GM18502 (cell line): ENCODE measurements around the gene MYADML2.

Experiments used
- ATAC-seq: cut with Tn5 transposase; IDR thresholded peaks from one replicate; pipeline ENCODE4 v1.9.1; 2021; ENCODE audit warnings: mild to moderate bottlenecking; ENCODE audit not compliant: unreplicated experiment, poor library complexity

MYADML2 gene

DNA sequence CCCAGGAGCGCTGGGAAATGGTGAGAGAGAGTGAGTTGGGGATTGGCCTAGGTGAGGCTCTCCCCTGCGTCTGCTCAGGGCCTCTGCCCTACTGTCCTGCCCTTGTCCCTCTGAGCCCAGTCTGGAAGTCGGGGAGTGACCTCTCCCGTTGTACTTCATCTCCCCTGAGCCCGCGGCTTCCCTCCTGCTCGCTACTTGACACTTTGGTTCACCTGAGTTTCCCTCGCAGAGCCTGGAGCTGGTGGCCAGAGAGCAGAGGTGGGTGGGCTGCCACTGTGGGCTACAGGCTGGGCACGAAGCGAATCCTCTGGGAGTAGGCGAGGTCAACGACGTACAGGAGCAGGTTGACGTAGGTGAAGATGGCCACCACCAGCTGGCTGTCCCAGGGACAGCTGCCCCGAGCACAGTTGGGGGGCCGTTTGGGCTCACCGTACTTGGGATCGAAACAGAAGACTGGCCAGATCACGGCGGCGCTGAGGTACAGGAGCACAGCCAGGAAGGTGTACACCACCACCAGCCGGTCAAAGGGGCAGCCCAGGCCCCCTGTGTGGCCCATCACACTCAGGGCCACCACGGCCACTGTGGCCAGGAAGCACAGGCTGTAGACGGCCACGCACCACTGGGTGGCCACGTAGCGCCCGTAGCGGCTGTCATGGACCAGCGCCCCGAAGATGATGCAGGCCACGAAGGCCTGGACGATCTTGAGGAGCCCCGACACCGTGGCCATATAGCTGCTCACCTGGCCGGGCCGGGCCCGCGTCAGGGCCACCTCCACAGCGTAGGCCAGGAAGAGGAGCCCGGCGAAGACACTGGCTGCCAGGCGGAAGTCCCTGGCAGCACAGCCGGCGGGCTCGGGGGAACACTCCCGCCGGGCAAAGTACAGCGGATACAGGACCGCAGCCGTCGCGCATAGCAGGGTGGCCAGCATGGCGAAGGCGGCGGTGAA, 6.2 kb downstream of the MYADML2 start:
- ATAC-seq: no peak

DNA sequence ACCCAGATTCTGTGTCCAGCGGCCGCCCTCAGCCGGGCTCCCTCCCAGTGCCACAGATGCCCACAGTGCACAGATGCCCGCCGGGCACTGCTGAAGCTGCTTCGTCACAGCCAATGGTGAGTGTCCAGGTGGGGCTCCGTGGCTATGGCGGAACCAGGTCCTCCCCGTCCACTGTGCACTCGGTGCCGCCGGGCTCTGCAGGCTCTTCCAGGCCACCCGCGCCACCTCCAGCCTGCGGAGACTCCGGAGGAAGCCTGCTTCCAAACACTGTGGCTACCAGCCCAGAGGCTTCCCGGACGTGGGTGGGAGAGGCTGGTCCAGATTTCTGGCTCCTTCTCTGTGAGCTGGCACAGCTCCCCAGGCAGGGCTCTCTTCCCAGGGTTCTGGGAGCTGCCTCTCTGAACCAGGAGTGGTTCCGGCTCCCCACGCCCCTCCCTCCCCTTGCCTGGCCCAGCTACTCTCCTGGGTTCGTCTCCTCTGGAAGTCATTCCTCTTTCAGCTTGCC, 7.1 kb downstream of the MYADML2 start:
- no peak for ATAC-seq

DNA sequence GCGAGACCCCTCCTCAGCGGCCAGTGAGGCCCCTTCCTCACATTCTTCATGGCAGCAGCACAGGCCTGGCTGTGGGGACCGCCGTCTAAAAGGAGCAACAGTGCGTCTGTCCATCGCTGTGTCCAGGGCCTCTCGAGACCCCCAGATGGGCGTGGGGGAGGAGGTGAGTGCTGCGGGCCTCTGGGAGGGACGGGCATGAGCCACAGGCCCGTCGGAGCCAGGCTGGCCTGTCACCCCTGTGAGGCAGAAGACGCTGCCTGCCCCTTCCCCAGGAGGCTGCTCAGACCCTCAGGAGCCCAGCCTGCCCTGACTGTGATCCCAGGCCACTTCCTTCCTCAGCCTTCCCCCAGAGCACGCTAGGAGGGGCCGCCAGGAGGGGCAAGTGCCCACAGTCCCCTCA, 7.8 kb downstream of the MYADML2 start:
- no peak for ATAC-seq

- no peak for ATAC-seq
These were observed 11.3 kb downstream of the MYADML2 start for GRCh38 chr17:81935709-81936084.

- ATAC-seq: no peak
These were observed 12.0 kb downstream of the MYADML2 start for GRCh38 chr17:81934850-81935708.

- ATAC-seq: no peak
These were observed 12.8 kb downstream of the MYADML2 start for GRCh38 chr17:81934098-81934757.

DNA sequence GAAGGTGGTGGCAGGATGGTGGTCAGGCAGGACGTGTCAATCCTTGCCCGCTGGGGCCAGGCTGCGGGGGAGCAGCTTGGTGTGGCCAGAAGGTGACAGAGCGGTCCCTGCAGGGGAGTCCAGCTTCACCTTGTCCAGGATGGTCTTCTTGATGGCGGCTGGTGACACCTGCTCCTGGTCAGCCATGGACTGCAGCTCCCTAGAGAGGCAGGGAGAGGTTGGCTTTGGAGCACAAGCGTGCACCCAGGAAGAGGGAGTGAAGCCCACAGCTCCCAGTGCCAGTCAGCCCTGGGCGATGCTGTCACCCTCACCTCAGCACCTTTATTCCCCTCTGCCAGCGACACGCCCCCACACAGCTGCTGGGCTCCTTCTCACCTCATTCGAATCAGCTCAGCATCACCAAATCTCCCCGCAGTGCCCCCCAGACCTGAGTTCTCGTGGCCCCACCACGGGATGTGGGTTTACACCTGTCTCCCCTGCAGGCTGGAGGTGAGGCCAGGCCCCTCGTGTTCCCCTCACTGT, 13.8 kb downstream of the MYADML2 start:
- ATAC-seq: no peak

DNA sequence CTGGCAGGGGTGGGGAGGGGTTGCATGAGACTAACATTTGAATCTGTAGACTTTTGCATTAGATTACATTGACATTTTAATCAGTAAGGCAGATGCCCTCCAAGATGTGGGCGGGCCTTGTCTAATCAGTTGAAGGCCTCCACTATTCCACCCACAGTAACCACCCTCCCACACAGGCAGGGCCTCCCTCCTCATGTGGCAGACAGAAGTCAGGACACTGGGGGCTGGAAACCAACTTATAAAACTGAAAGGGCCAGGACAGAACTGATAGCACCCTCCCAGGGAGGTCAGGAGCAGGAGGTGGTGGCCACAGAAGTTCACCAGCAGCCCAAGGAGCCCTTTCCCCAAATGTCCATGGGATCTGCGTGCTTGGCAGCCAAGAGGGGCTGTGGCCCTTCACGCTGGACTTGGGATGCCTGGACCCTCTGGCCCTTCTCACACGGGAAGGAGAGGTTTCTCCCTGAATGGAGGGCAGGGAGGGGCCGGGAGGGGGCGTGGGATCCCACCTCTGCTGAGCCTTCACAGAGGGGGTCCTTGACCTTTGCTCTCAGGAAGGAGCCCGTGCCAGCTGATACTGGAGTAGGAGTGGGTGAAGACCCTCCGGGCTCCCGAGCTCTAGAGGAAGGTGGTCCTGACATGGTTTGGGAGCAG, 14.6 kb downstream of the MYADML2 start:
- ATAC-seq: no peak

DNA sequence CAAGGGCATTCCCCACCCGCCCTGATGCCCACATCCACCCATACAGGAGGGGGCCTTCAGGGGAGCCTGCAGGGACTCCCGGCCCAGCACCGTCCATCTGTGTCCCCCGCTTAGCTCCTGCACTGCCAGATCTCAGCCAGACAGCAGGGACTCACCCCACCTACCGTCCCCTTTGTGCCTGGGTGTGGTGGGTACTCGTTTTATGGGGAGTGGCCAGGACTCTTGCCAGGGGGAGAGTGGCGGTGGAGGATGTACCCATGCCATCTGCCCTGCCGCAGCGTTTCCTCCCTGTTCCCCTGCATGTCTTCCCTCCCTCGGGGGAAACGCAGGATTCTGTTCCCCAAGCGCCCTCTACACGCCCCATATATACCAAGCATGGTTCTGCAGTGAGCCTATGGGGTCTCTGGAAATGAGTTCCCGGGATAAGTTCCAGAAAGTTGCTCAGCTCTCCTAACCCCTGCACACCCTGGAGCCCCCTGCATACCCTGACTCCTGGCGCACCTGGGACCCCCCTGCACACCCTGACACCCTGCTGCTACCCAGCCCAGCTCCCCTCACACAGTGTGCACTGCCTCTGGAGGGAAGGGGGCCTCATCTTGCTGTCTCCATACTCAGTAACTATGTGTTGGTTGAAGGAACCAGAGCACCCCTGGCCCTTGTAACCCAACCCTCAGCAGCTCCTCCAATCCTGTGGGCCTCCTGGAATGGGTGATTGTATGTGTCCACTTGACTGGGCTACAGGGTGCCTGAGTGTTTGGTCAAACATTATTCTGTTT, 15.3 kb downstream of the MYADML2 start:
- no peak for ATAC-seq

GRCh38 chr17:81931189-81931556, 15.9 kb downstream of the MYADML2 start:
- ATAC-seq: no peak

DNA sequence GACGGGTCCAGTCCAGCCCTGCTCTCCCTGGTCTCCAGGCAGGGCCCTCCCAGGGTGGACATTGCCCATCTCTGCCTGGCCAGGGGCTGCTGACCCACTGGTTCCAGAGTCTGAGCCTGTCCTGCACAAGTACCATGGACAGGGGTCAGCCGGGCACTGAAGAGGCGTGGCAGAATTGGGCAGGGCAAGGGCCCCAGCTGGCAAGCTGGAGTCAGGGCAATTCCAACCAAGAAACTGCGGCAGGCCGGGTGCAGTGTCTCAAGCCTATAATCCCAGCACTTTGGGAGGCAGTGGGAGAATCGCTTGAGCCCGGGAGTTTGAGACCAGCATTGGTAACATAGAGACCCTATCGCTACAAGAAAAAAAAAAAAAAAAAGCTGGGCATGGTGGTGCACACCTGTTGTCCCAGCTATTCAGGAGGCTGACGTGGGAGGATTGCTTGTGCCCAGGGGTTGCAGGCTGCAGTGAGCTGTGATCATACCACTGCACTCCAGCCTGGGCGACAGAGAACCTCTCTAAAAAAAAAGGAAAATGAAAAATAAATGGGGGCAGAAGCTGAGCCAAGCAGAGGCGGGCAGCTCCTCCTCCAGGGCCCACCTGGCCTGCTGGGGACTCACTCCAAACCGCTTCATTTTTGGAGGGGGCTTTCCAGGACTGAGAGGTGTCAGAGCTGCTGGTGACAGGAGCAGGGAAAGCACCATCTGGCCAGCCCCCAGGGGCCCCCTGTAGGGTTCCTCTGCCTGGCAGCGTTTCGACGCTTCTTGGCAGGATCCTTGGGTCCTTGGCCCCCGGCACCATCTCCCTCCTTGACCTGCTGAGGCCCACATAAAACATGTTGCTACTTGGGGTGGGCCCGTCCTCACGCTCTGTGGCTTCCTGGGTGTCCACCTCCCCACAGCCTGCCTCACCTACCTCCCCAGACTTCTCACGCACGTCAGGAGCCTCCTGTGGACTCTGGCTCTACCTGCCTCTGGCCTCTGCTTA, 16.6 kb downstream of the MYADML2 start:
- ATAC-seq: no peak

GRCh38 chr17:81929253-81930141, 17.5 kb downstream of the MYADML2 start:
- ATAC-seq: no peak

- ATAC-seq: no peak
These were observed 18.3 kb downstream of the MYADML2 start for GRCh38 chr17:81928544-81929252.

- ATAC-seq: peak; percentile 58
These were observed 19.1 kb downstream of the MYADML2 start, which contains the start of gene MAFG for GRCh38 chr17:81927653-81928543. Gene MAFG, minus strand, starts transcription at chr17:81927735. Its CDS starts 4,550 bp downstream, at chr17:81923185.

DNA sequence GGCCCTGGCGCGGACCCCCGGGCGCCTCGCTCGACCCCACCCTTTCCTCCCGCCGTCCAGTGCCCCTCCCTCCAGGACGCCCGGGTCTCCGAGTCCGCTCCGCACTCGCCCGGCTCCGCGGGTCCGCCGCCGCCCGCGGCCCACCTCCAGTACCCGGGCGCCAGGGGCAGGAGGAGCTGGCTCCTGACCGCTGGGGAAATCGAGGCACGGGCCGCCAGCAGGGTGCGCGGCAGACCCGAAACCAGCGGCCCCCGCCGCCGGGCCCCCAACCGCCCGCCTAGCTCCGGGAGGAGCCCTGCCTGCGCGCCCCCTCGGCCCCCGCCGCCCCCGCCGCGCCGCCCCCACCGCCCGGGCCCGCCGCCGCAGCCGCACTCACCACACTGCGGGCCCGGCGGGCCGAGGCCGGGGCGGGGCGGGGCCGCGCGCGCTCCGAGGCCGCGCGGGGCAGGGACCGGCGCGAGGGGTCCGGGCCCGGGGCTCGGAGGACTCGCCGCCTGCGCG, 19.8 kb downstream of the MYADML2 start:
- peak; percentile 19 for ATAC-seq
